ENCODE data around the gene CCDC69.

CCDC69 gene

DNA sequence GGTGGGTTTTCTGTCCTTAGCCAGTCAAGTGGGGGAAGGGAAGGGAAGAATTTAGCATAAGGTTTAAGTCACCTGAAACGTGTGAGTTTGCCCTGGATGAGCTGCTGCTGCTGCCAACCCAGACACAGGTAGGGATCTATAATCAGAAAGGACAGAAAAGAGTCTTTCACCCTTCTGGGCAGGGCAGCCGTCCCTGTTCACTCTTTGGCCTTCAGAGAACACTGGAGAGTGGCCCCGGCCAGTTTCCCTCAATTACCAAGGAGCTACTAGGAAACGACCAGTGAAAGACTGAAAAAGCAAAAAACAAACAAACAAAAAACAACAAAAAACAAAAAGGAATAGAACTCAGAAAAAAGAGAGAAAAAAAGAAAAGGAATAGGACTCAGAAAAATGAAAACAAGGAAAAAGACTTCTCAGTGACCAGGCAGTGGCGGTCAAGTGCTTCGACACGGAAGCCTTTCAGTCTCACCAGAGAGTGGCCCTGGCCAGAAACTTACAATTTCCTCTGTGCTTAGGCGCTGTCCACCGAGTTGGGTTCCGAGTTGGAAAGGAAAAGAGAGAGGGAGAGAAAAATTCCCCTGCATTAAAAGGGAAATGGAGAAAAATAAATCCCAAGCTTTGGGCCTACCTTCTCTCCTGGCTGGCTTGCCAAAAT is 26.6 kb upstream of the CCDC69 start:
- H3K27ac ChIP-seq: no peak overlapping the region
- TF ChIP-seq, protein P1, sequence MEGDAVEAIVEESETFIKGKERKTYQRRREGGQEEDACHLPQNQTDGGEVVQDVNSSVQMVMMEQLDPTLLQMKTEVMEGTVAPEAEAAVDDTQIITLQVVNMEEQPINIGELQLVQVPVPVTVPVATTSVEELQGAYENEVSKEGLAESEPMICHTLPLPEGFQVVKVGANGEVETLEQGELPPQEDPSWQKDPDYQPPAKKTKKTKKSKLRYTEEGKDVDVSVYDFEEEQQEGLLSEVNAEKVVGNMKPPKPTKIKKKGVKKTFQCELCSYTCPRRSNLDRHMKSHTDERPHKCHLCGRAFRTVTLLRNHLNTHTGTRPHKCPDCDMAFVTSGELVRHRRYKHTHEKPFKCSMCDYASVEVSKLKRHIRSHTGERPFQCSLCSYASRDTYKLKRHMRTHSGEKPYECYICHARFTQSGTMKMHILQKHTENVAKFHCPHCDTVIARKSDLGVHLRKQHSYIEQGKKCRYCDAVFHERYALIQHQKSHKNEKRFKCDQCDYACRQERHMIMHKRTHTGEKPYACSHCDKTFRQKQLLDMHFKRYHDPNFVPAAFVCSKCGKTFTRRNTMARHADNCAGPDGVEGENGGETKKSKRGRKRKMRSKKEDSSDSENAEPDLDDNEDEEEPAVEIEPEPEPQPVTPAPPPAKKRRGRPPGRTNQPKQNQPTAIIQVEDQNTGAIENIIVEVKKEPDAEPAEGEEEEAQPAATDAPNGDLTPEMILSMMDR (IDR thresholded peaks at IDR 0.05; ENCODE audit: low read depth, low read length, missing control alignments): no peak
- H3K27me3 ChIP-seq (replicated peaks): peaks cover 2% of the 10 kb centered on the region
- in situ Hi-C loops (cut with HindIII; ENCODE audit: low pct_ligation_motif_present, low sequenced_read_pairs): no loop called here
- DNase-seq: no peak
- H3K36me3 ChIP-seq (replicated peaks): no peaks in the 10 kb centered on the region
- H3K4me3 ChIP-seq (ENCODE audit: low read depth, low read length): no peak overlapping the region

DNA sequence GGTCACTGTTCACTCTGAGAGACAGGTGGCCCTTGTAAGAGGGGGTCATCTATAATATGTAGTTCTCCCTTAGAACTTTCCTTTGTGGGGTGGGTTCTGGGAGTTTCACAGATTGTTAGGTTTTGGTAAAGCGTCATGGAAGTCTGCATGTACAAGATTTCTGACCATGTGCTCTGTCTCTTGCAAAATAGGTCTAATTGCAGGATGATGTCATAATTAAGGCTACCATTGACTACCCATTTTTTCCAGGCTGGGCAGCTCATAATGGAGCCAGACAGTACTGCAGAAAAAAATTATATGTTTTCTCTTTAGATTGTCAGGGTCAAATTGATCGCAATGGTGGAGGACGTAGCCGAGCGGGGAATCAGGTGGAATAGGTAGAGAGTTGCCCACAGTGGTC is 25.4 kb upstream of the CCDC69 start:
- H3K27ac ChIP-seq: no peak overlapping the region
- in situ Hi-C loops (cut with HindIII; ENCODE audit: low pct_ligation_motif_present, low sequenced_read_pairs): no loop called here
- H3K4me3 ChIP-seq (ENCODE audit: low read depth, low read length): no peak overlapping the region
- TF ChIP-seq, protein P1 (IDR thresholded peaks at IDR 0.05; ENCODE audit: low read depth, low read length, missing control alignments): no peak
- DNase-seq: no peak
- H3K27me3 ChIP-seq (replicated peaks): peaks cover 2% of the 10 kb centered on the region
- H3K36me3 ChIP-seq (replicated peaks): no peaks in the 10 kb centered on the region

DNA sequence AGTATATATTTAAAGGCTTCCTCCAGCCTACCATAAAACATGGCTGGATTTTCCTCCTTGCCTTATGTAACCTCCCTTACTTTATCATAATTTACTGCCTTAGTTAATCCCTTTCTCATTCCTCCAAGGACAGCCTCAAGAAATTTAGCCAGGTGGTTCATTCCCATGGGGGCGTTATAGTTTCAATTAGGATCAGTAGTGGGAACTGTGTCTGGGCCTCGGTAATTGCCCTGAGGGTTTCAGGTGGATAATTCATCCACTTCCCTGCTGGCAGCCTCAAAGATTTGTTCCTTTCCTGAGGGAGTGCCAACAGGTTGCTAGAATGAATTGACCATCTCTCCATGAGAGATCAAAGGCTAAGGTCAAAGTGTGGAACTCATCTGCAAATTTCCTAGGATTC is 24.8 kb upstream of the CCDC69 start:
- Histone ChIP-seq H3K36me3 (replicated peaks) (no peaks in the 10 kb centered on the region), H3K27ac (no peak overlapping the region), H3K4me3 (ENCODE audit: low read depth, low read length) (no peak overlapping the region), H3K27me3 (replicated peaks) (peaks cover 2% of the 10 kb centered on the region)
- in situ Hi-C loops (cut with HindIII; ENCODE audit: low pct_ligation_motif_present, low sequenced_read_pairs): no loop called here
- DNase-seq: no peak
- TF ChIP-seq, protein P1 (IDR thresholded peaks at IDR 0.05; ENCODE audit: low read depth, low read length, missing control alignments): no peak

DNA sequence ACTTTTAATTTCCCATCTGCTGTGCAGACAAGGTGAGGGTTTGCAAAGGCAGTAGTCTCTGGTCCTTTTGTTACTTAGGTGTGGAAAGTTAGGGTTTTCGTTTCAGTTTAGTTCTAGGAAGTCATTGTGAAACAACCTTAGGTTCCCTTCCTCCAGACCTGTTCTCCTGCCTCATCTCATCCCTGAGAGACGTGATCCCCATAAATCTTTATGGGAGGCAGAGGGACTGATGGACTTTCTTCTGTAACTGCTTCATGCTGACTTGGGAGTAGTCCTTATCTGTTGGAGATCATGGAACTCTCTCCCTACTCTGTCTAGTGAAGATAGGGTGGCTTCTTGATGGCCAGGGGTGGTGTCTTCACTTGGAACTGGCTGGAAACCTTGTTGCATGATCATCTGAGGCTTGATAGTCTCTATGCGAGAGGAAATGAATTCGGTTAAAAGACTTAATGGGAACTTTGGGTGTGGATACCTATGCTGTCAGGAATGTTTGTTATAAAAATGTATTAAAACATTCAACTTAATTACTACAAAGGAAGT is 21.9 kb upstream of the CCDC69 start:
- H3K27ac ChIP-seq: no peak overlapping the region
- TF ChIP-seq, protein P1 (IDR thresholded peaks at IDR 0.05; ENCODE audit: low read depth, low read length, missing control alignments): no peak

DNA sequence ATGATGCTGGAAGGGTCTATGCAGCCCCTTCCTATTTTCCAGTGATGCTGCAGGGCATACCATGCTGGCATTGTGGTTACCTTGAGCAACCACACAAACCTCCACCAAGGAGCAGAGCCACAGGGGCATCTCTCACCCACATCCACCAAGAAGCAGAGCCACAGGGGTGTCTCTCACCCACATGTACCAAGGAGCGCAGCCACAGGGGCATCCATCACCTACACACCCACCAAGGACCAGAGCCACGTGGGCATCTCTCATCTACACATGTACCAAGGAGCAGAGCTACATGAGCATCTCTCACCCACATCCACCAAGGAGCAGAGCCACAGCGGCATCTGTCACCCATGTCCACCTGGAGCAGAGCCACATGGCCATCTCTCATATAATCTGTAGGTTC is 20.3 kb upstream of the CCDC69 start:
- in situ Hi-C loops (cut with HindIII; ENCODE audit: low pct_ligation_motif_present, low sequenced_read_pairs): no loop called here

More for the DNA sequence above, 21.9 kb upstream of the CCDC69 start:
- Histone ChIP-seq H3K4me3 (ENCODE audit: low read depth, low read length) (no peak overlapping the region), H3K36me3 (replicated peaks) (no peaks in the 10 kb centered on the region), H3K27me3 (replicated peaks) (peaks cover 2% of the 10 kb centered on the region)
- in situ Hi-C loops (cut with HindIII; ENCODE audit: low pct_ligation_motif_present, low sequenced_read_pairs): no loop called here
- no peak for DNase-seq

More for the DNA sequence above, 20.3 kb upstream of the CCDC69 start:
- H3K36me3 ChIP-seq (replicated peaks): no peaks in the 10 kb centered on the region
- TF ChIP-seq, protein P1 (IDR thresholded peaks at IDR 0.05; ENCODE audit: low read depth, low read length, missing control alignments): no peak
- DNase-seq: no peak
- H3K27ac ChIP-seq: no peak overlapping the region
- no peak overlapping the region for H3K4me3 ChIP-seq (ENCODE audit: low read depth, low read length)
- peaks cover 2% of the 10 kb centered on the region for H3K27me3 ChIP-seq (replicated peaks)

Measured in brain microvascular endothelial cell (primary cell).